T follicular helper cell (primary cell): ENCODE data around the gene DCC.
"Not testable (repeated sequence)": the region's sequence is repeated elsewhere in the genome, so short reads cannot be mapped to it uniquely, and the experiment has no call there.

ENCODE experiments used
- DNase-seq: peaks from one replicate; pipeline ENCODE4 v3.0.0-alpha.2; 2020; ENCODE audit warnings: low read depth

DCC gene

DNA sequence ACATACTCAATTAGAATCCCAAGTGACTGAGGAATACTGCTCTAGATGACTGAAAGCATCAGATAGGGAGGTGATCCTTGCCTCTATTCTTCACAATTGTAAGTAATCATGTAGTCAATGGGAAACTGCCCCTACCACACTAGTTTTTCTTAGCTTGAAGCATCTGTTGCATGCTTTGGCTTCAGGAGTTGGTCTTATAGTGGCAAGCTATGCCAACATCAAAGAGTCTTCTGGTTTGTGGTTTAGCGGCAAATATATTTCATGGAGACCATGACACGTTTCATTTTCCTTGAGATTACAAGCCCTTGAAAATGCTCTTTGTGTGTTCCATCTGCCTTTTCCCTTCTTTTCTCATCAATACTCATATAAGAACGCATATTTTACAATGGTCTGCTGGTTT, 12.9 kb downstream of the DCC start:
- DNase-seq = no peak

DNA sequence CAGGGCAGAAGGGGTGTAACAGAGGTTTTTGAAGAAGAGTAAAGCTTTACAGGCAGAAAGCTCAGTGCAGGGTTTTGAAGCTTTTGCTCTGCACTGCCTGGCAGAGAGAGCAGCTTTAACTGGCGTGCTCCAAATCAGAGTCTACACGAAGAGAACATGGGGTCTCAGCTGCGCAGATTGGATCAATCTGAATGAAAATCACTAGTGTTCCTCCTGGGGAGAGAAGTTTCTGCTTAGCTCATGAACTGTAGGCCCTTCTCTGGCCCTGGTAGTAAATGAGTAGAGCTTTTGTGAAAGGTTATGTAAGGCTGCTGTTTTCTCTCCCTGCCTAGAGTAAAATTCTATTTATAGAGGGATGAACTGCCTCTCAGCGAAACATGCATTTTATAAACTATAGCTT, 13.6 kb downstream of the DCC start:
- no peak for DNase-seq

DNA sequence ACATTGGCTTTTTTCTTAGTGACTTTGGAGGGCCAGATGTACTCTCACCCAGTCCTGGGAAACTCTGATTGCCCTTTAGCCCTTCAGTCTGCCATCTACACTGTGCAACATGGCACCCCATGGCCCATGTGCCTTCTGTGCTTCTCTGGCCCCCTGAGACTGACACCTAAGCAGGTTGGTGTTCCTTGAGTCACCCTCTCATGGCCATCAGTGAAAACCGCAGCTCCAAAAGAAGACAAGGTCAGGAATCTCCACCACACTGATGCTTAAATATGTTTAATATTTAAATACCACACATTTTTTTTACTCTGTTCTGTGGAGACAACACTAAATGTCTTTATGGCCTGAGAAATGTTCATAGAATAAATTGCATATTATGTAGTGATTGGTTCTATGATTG, 23.9 kb downstream of the DCC start:
- DNase-seq = no peak

DNA sequence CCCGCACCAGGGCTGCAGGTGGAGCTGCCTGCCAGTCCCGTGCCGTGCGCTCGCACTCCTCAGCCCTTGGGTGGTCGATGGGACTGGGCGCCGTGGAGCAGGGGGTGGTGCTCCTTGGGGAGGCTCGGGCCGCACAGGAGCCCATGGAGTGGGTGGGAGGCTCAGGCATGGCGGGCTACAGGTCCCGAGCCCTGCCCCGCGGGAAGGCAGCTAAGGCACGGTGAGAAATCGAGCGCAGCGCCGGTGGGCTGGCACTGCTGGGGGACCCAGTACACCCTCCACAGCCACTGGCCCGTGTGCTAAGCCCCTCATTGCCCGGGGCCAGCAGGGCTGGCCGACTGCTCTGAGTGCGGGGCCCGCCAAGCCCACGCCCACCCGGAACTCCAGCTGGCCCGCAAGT, 26.9 kb downstream of the DCC start:
- not testable (repeated sequence) for DNase-seq

DNA sequence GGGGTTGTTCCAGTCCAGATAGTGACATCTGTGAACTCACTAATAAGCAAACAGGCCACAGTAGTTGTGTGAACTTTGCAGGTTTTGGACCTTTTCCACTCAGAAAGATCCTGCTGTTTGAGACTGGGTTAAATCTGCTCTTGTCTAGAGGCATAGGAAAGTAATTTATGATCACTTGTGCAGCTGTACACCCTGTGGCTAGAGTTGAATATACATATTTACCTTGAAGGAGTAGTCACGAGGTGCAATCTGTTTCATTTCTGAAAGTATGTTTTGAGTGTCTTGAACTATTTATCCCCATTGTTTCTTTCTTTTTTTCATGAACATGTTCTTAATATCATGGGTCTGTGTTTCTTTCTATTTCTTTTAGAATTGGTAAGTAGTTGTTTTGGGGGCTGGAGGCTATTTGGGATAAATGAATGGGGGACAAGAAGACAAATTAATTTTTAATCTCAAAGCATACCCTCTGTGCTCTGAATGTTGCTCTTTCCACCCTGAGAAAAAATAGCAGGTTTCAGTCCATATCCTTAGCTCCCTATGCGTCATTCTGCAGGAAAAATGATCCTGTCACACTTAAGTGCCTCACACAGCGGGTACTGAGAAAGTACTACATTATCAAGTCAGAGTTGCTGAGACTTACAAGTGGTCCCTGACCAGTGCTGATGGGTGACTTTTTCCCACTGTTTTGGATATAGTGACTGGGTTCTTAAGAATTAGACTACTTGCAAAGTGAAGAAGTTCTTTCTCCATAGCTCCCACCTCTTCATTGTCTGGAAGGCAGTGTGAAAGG, 28.2 kb downstream of the DCC start:
- DNase-seq = no peak

DNA sequence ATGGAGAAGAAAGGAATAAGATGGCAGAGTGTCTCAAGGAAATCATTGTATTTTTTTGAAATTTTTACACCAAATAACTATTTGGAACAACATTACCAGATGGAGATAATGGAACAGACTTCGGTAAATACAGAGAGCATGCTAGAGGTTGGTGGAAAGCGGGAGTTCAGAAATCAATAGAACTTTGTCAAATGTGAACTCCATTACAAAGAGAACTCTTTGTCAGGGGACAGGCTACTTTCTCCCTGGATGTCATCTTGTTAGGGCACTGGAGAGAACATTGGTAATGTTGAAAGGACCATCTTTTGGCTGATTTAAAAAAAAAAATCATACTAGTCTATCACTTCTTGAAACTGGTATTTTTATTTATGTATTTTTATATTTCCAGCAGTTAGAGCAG, 30.8 kb downstream of the DCC start:
- DNase-seq = no peak

DNA sequence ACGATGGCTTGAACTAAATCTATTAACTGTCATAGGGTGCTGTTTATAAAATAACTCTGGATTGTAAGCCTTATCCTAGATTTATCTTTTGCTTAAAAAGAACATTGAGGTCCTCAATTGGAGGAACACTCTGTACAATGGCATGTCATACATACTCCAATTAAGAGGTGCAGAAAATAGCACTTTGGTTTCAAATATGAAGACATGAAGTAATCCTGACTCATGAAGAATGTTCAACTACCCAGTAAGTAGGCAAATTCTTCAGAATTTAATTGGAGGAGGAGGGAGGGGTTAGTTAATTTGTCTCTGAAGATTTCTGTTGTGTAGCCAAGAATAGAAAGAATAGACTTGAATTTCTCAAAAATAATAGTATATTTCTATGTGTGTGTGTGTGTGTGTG, 36.1 kb downstream of the DCC start:
- DNase-seq = no peak

DNA sequence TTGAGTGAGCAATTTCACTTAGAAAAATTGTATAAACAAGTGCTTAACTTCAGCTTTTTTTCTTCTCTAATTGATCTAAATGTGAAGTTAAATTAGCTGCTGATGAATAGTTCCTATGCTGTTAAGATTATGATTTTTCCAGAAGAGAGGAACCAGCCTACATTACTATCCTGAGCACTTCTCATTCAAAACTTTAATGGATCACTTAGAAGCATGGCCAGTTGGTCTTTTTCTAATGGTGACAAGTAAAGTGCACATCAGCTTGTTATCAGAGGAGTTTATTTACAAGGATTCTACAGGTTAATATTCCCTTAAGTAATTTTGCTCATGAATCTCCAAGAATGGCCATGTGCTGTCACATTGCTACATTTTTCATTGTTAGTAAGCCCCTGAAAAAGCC, 37.1 kb downstream of the DCC start:
- no peak for DNase-seq

DNA sequence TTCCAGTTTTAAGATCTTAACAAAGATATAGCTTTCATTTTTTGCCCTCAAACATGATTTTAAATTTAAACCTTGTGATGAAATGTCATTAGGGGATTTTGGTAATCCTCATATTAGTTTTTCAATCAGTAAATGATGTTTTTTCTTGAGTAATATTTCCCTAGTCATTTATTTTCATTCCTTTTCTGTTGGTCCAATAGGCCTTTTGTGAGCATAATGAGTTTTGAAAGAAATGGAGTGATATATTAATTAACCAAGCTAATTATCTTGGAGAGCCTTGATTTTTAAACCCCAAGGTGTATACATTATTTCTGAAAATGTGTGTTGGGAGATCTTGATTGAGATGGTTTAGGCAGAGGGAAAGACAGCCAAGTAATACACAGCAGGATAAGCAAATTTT, 46.3 kb downstream of the DCC start:
- no peak for DNase-seq

DNA sequence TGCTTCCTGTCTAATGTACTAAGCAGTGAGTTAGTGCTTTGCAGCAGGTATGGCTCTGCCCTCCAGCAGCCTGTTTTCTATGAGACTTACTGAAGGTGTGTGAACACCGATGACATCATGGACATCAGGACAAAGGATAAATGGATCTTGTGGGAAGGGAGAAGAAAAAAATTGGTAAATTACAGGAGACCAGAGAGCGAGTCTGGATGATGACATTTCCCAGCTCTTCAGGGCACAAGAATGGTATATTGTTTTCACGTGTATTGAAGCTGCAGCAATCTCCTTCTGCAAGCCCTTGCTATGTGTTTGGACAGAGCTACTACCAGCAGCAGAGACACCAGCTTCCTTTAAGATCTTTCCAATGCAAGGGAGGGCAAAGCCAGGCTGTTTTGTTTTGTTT, 47.2 kb downstream of the DCC start:
- DNase-seq = no peak

DNA sequence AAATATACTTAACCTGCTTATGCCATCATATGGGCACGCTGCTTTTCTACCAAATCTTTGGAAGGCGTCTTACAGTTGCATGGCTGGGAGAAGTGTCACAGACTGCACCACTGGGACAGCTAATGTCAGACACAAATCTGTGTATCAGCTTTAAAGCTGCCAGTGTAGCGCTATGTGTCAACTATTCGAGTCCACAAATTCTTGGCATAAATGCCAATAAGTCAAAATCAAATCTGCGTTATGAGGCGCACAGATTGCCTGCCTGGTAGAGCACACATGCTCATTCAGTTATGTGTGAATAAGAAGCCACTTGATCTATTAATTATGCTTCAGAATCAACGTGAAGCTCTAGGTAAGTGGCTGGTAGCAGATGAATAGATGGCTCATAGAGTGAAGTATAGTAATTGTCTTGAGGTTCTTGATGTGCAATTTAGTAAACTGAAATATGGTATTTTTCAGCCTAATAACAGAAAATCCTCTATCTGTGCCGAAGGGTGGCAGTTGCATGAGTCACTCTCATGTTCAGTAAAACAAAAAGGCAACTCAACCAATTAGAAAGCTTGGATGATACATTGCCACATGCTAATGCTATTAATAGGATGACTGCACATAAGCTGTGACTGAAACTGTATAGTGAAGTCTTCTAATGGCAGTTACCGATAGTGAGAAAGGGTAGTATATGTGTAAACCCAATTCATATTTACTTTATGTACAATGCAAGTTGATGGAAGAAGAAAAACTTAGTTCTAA, 52.0 kb downstream of the DCC start:
- DNase-seq = no peak

DNA sequence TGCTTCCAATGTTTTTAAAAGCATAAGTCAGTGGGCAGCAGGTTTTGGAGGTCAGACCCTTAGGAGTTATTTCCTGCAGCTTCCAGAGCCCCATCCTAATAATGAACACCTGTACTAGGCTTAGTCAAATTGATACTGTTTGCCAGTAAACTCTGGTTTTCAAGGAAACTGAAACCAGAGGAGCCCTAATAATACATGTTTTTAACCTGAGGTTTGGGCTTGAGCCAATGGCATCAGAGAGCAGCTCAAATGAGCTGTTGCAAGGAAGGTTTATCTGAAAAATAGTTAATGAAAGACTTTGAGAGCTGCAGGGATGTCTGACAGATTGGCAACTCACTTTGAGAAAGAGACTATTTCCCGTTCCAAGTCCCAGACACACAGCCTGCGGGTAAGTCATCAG, 54.6 kb downstream of the DCC start:
- DNase-seq = no peak

DNA sequence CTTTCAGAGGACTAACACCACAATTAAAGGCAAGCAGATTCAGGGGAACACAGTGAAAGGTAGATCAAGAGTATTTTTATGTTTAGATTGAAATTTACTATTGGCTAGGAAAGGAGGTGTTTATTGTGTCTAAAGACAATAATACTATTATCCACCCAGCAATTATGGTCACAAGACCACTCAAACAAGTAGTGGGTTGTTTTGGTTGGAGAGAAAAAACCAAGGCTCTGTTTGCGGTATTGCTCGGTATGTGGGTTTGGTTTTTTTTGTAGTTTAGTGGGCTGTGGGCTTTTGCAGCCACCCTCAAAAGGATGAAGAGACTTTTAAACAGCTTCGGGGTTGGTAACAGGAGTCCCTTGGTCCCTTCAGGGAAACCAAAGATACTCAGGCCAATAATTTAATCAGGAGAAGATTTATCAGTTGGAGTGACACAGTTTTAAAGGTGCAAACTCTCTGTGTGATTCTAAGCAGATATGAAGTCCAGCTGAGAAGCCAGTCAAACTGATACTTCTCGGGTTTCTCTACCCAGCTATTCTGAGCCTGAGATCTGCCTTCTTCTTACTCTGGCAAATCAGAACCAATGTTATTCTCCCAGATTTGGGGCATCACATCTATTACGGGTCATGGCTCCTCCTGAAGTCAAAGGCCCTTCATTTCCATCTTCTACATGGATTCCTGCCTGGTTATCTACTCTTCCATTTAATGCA, 55.3 kb downstream of the DCC start:
- DNase-seq = no peak

DNA sequence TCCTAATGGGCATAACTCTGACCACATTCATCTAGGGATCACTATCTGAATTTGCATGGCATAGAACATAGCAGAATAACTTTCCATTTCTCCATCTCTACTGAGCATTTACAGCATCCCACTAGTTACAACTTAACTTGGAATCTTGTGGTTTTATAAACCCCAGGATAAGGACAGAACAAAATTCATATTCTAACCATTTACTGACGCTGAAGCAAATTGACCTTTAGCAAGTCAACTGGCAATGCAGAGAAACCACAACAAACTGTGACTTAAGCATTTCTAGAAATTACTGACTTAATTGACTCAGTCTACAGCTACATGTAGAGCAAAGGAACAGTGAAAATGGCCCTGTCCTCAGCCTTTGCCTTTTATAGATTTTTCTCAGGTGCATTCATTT, 61.2 kb downstream of the DCC start:
- DNase-seq = no peak

DNA sequence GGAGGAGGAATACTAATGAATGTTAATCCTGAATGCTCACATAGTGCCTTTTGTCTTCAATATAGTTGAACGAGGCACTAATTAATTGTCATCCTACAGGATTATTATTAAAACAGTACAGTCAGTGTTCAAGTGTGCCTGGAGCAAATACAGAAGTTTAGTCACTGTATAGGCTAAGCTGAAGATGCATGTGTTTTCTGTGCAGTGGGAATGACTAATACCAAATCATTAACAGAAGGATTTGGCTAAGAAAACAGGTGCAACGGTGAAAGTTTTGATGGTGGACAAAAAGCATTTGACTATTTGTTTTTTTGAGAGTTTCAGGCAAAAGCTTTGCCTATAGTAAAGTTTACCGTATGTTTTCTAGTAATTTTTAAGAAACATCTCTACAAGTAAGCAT, 62.8 kb downstream of the DCC start:
- no peak for DNase-seq

DNA sequence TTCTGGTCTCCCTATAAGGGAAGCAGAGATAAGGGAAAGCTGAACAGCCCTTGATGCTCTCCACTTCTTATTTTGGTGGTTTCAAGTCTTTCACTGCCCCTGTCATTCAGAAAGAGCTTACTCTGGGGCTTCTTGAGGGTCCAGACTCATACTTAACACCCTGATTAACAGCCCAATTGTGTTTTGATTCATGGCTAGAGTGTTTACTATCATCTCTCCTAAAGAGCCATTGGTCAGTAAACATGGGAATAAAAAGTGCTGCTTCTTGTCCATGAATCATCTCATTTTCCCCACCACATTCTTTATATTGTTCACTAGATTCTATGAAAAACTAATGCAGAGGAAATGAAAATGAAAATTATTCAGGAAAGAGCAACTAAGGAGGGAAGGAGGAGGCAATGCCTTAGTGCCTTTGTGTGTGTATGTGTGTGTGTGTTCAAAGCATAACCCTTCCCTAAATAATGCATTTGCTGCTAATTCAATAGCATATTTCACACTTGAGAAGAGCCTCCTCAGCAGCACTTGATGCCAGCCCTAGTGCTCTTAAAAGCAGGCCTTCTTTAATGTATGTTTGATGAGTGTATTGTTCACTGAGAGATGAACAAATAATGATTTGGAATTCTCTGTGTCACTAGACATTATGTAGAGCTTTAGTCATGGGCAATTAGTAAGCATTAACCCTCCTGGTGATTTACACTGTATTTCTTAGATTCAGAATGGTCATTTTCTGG, 63.5 kb downstream of the DCC start:
- DNase-seq = no peak

DNA sequence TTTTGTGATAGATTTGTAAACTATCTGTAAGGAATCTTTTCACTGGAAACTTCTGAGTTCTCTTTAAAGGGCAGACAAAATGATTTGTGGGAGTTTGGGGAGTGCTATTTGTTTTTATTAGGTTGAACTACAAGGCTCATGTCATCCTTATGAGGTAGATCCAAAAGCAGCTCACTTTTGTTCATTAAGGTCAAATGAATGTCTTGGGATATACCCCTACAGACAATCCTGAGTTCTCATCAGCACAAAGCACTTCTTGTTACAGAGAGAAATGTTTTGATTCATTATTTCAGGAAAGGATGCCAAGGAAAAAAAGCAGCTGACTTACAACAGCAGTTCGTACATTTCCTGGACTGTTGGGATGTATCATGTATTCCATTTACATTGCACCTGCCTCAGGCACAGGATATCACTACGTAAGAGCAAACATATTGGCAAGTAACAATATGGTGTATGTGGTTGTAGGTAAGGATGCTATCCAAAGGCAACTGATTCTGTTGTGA, 68.9 kb downstream of the DCC start:
- no peak for DNase-seq

DNA sequence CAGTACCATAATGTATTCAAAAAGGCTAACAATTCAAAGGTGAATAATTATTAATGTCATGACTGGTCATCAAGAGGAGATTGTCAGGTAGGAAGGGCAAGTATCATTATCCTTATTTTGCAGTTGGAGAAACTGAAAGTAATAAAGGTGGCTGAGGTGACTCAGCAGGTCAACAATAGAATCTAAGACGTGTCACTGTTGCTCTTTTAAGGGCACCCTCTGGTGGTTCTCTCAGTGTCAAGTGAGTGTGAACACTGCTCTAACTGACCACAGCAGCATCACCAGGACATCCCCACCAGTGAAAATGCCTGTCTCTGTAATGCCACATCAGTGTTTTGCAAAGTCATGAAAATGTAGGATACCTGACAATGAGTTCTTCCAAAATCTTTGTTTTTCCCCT, 69.7 kb downstream of the DCC start:
- no peak for DNase-seq

DNA sequence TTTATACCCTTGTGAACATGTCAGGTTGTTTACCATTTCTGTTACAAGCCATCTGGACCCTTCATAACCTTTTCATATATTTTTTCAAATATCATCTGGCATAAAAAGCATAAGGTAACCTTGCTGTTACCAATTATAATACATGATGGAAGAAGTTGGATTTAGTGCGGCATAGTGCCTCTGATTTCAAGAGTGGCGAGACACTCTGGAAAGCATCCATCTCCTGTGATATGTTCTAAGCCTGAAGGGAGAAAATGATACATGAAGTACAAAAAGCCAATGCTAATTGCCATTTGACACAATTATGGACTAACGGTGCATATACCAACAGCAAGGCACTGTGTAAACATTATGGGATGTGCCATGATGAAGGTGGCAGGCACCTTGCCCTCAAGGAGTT, 75.1 kb downstream of the DCC start:
- DNase-seq = no peak

DNA sequence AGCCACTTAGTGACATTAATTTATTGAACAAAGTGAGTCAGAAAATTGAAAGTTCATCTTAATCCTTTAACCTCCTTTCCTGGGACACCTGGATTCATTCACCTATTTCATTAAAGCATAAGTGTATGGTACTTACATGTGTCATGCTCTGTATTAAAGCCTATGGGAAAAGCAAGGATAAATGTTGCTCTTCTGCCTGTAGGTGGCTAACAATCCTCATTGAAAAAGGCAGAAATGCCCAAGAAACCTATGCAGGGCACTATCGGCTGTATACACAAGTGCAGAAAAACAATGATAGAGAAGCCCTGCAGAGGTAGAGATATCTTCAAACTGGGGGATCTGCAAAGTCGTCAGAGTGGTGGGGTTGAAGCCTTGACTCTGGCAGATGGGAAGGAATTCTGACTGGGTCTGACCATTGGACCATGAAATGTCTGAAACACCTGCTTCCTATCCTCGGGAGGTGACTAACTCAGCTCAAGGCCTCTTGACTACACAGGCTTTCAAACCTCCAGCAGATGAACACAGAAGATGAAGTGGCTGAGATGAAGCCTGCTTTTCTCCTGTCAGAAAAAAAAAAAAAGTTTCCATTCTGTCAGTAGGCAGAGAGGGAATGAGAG, 83.1 kb downstream of the DCC start:
- DNase-seq = no peak

DNA sequence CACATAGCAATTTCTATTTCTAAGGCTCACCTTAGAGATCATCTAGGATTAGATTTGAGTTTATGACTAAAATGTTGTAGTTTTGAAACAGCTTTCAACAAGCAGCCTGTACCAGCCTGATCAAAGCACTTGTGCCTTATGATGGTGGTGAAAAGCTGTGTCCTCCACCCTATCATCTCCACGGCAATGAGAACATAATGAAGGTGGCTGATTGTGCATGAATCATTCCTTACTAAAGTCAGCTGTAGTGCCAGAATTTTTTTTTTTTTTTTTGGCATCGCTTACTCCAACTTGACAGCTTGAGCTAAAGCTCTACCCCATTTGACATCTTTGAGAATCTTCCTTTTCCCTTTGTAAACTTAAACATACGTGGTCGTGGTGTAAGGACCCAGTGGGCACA, 86.0 kb downstream of the DCC start:
- no peak for DNase-seq

DNA sequence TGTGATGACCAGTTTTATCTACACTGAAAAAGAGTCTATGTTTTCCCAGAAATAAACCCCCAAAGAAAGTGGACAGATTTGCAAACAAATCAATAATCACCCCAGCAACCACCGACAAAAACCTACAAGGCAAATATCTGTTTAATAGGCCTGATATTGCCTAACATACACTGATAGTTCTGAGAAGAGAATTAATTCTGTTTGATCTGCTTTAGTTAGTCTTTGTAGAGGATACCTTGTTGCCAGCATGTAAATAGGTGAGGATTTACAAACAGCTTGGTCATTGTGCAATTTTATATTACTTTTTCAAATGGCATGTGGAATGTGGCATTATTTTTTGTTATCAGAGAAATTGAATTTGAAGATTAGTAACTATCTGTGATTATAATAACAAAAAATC, 86.5 kb downstream of the DCC start:
- no peak for DNase-seq
